ENCODE measurements around the gene ERG28. TPM values are rescaled to one million over a fixed set of nuclear protein-coding genes. Genes with fewer than 3 reads are reported as not detected.

The ERG28 gene
- total RNA-seq, 1 experiment from 2014 or later, result 29.1 TPM

DNA sequence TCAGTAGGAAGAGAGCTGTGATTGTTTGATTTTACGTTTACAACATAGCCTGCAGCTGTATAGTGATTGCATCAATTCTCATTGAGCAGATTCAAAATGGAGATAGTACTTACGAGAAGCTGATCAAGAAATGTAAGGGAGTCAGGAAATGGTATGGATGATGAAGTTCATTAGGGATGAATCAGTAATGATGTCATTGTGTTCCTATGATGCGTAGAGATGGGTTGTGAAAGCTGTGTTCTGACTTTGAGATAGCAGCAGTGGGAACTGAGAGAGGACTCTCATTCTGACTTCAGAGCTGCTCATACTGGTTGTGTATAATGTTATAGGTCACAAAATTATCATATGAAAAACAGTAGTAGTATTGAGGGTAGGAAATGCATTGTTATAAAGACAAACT, 44.3 kb upstream of the ERG28 start:
- H2BK20ac ChIP-seq (ENCODE audit: low read depth, low read length, poor library complexity, severe bottlenecking), result no peak overlapping the region
- Mint-ChIP-seq H3K27ac (no peak overlapping the region), H3K9me3 (no peaks in the 10 kb centered on the region), H3K4me1 (peaks cover 0 to 7% of the 10 kb centered on the region in 2 experiments; a peak in 2 of 4 replicates), H3K27me3 (ENCODE audit: low read depth) (no peaks in the 10 kb centered on the region), H3K4me3 (no peak overlapping the region), H3K36me3 (ENCODE audit: insufficient read depth in 1 of 3, low read depth in 3 of 3) (peaks cover 9 to 29% (median 19%) of the 10 kb centered on the region in 3 experiments)
- no peak overlapping the region for H4K8ac ChIP-seq (replicated peaks; ENCODE audit: insufficient read length, low read depth, low read length)
- no peak for TF ChIP-seq CTCF (conservative IDR thresholded peaks at IDR 0.05)
- no peak overlapping the region for H2BK5ac ChIP-seq (ENCODE audit: insufficient read length, low read length)
- H3K4ac ChIP-seq (ENCODE audit: low read depth, low read length), result no peak overlapping the region
- H3K14ac ChIP-seq (ENCODE audit: insufficient read depth, low read length), result no peak overlapping the region
- no peaks in the 10 kb centered on the region for H4K20me1 ChIP-seq (ENCODE audit: control insufficient read depth, insufficient read depth, insufficient read length)
- no peaks in the 10 kb centered on the region for H3K79me2 ChIP-seq (ENCODE audit: insufficient read depth, low read length)
- H4K5ac ChIP-seq (ENCODE audit: insufficient read length, low read depth, low read length), result no peak overlapping the region
- H3K9ac ChIP-seq (ENCODE audit: extremely low read depth, insufficient read length, low read length), result no peak overlapping the region
- no peak overlapping the region for H3K4me2 ChIP-seq (ENCODE audit: insufficient read depth, insufficient read length, low read length)
- H3T11ph ChIP-seq (ENCODE audit: low read length), result no peak overlapping the region
- no peak overlapping the region for H2AFZ ChIP-seq (ENCODE audit: low read length)
- no peaks in the 10 kb centered on the region for H3K23me2 ChIP-seq (ENCODE audit: insufficient read length, low read depth, low read length, poor library complexity, severe bottlenecking)
- no peaks in the 10 kb centered on the region; the same call in 1 of the 2 replicates for H3K27me3 ChIP-seq (ENCODE audit: insufficient read depth, low read length)
- H3K23ac ChIP-seq (ENCODE audit: insufficient read length, low read depth, low read length), result no peak overlapping the region
- H3K9me3 ChIP-seq (ENCODE audit: control insufficient read depth, low read depth, low read length), result no peaks in the 10 kb centered on the region
- no peak overlapping the region for H3K18ac ChIP-seq (ENCODE audit: insufficient read length, low read depth, low read length)
- H2BK12ac ChIP-seq (ENCODE audit: insufficient read length, low read depth, low read length), result no peak overlapping the region
- no CpG with 5 or more reads among the region's 3 CpGs for WGBS (ENCODE audit: extremely low coverage, insufficient read length, low lambda C conversion rate)
- H3K27ac ChIP-seq (ENCODE audit: insufficient read length, low read depth, low read length), result no peak overlapping the region
- no peak overlapping the region for H3K56ac ChIP-seq (ENCODE audit: insufficient read length, low read depth, low read length)
- H2BK120ac ChIP-seq (ENCODE audit: low read depth, low read length, poor library complexity, severe bottlenecking), result no peak overlapping the region
- no peak for DNase-seq
- no peak overlapping the region for H2BK15ac ChIP-seq (ENCODE audit: low read depth, low read length)
- H3K79me1 ChIP-seq (ENCODE audit: insufficient read depth, low read depth, low read length, poor library complexity, severe bottlenecking), result no peaks in the 10 kb centered on the region
- no peak overlapping the region for H4K91ac ChIP-seq (ENCODE audit: insufficient read length, low read depth, low read length)
- no peaks in the 10 kb centered on the region for H3K4me1 ChIP-seq (ENCODE audit: insufficient read depth, low read length)
- H2AK5ac ChIP-seq (ENCODE audit: insufficient read length, low read length), result no peak overlapping the region
